ENCODE data around the gene PLCB3. TPM values are rescaled to one million over a fixed set of nuclear protein-coding genes. Genes with fewer than 3 reads are reported as not detected.

The PLCB3 gene
- total RNA-seq, 1 donor from 2014 or later, result 25.4 TPM

DNA sequence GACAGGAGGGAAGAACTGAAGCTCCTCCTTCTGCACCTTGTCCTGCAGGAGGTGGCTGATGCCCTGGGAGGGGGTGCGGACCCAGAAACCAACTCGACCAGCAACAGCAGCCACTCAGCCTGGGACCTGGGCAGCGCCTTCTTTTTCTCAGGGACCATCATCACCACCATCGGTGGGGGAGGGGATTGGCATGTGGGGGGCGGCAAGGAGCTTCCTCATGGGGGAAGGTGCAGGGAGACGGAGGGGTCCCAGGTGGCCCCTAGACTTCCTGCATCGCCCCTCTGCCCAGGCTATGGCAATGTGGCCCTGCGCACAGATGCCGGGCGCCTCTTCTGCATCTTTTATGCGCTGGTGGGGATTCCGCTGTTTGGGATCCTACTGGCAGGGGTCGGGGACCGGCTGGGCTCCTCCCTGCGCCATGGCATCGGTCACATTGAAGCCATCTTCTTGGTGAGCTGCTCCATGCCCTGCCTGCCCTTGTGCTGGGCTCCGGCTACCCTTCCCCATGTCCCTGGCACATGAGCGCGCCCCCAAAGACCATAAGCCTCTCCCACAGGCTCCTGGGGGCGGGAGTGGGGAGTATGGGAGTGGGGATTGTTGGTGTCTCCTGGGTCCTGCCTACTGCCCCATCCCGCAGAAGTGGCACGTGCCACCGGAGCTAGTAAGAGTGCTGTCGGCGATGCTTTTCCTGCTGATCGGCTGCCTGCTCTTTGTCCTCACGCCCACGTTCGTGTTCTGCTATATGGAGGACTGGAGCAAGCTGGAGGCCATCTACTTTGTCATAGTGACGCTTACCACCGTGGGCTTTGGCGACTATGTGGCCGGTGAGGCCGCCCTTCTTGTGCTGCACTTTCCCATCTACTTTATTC lies 45.7 kb downstream of the PLCB3 start:
- DNase-seq (ENCODE audit: low read depth), result no peak
- H3K4me3 ChIP-seq (ENCODE audit: low read depth, low read length), result no peak overlapping the region
- peaks cover 83% of the 10 kb centered on the region for H3K27me3 ChIP-seq (ENCODE audit: control insufficient read depth, insufficient read depth, low read length)
- no peaks in the 10 kb centered on the region for H3K36me3 ChIP-seq (ENCODE audit: control insufficient read depth, insufficient read depth, low read length)
- TF ChIP-seq, protein P1, sequence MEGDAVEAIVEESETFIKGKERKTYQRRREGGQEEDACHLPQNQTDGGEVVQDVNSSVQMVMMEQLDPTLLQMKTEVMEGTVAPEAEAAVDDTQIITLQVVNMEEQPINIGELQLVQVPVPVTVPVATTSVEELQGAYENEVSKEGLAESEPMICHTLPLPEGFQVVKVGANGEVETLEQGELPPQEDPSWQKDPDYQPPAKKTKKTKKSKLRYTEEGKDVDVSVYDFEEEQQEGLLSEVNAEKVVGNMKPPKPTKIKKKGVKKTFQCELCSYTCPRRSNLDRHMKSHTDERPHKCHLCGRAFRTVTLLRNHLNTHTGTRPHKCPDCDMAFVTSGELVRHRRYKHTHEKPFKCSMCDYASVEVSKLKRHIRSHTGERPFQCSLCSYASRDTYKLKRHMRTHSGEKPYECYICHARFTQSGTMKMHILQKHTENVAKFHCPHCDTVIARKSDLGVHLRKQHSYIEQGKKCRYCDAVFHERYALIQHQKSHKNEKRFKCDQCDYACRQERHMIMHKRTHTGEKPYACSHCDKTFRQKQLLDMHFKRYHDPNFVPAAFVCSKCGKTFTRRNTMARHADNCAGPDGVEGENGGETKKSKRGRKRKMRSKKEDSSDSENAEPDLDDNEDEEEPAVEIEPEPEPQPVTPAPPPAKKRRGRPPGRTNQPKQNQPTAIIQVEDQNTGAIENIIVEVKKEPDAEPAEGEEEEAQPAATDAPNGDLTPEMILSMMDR (IDR thresholded peaks at IDR 0.05; ENCODE audit: insufficient read depth, low read length, poor library complexity, severe bottlenecking), result no peak

DNA sequence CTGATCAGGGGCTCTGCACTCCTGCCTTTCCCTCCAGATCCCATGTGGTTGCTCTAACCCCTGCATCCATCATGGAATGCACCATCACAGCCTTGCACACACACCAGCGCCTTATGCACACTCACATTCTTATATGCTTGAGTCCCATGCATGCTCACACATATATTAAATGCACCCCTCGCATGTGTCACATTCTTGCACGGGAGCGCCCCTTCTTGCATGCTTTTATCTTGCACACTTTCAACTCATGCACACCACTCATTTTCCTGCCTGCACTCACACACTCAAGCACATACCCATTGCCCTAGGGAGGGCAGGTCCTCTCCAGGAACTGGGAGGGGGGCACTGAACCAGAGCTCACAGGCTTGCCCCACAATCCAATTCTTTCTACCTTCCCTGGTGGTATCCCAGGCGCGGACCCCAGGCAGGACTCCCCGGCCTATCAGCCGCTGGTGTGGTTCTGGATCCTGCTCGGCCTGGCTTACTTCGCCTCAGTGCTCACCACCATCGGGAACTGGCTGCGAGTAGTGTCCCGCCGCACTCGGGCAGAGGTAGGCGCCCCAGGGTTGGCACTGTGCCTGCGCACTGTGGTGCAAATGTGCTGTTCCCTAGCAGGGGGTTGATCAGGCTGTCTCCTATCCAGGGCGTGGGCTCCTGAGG lies 46.5 kb downstream of the PLCB3 start:
- TF ChIP-seq, protein P1 (IDR thresholded peaks at IDR 0.05; ENCODE audit: insufficient read depth, low read length, poor library complexity, severe bottlenecking), result no peak
- no peak overlapping the region for H3K4me3 ChIP-seq (ENCODE audit: low read depth, low read length)
- peaks cover 76% of the 10 kb centered on the region for H3K27me3 ChIP-seq (ENCODE audit: control insufficient read depth, insufficient read depth, low read length)
- no peak for DNase-seq (ENCODE audit: low read depth)
- no peaks in the 10 kb centered on the region for H3K36me3 ChIP-seq (ENCODE audit: control insufficient read depth, insufficient read depth, low read length)

DNA sequence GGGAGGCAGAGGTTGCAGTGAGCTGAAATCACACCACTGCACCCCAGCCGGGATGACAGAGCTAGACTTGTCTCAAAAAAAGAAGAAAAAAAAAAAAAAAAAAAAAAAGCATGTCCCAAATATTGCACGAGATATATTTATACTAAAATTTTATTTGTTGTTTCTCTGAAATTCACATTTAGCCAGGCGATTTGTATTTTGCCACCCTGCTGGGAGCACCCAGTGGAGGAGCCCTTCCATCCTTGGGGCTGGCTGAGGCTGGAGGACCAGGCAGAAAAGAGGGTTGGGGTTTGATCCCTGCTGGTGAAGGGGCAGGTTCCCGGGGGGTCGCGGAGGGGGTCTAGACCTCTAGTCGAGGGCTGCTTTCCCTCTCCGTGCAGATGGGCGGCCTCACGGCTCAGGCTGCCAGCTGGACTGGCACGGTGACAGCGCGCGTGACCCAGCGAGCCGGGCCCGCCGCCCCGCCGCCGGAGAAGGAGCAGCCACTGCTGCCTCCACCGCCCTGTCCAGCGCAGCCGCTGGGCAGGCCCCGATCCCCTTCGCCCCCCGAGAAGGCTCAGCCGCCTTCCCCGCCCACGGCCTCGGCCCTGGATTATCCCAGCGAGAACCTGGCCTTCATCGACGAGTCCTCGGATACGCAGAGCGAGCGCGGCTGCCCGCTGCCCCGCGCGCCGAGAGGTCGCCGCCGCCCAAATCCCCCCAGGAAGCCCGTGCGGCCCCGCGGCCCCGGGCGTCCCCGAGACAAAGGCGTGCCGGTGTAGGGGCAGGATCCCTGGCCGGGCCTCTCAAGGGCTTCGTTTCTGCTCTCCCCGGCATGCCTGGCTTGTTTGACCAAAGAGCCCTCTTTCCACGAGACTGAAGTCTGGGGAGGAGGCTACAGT lies 47.9 kb downstream of the PLCB3 start:
- TF ChIP-seq, protein P1 (IDR thresholded peaks at IDR 0.05; ENCODE audit: insufficient read depth, low read length, poor library complexity, severe bottlenecking), result no peak
- no peak for DNase-seq (ENCODE audit: low read depth)

DNA sequence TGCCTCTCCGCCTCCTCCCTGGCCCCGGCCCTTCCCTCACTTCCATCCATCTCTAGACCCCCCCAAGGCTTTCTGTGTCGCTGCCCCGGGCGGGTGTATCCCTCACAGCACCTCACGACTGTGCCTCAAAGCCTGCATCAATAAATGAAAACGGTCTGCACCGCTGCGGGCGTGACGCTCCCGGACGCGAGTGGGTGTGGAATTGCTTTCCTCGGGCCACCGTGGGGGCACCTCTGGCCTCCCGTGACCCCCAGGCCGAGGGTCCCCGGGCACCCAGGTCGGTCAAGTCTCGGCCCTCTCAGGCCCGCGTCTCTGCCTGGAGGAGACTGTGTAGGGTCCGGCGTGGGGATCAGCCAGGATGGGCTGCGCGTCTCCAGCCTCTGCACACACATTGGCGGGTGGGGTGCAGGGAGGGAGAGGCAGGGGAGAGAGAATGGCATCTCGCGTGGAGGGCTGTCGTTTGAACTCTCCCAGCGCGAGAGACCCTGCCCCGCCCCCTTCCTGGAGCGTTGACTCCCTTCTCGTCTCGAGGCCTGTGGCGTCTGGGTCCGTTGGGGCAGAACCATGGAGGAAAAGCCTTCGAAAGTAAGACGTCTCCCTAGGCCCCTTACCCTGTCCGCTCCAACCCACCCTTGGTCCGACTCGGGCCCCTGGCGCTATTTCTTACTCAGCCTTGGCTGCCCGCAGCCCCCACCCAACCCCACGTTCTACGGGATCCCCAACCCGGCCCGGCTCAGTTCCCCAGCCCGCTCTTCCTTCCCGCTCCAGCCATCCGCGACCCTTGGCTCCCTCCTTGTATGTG lies 48.7 kb downstream of the PLCB3 start, which contains the start of gene CATSPERZ:
Gene CATSPERZ, plus strand, starts transcription at position 512 of the 802 bp plus-strand sequence. Its CDS starts 53 bp downstream, at position 565.
- TF ChIP-seq, protein P1 (IDR thresholded peaks at IDR 0.05; ENCODE audit: insufficient read depth, low read length, poor library complexity, severe bottlenecking), result no peak
- Histone ChIP-seq H3K27me3 (ENCODE audit: control insufficient read depth, insufficient read depth, low read length) (peaks cover 59% of the 10 kb centered on the region), H3K4me3 (ENCODE audit: low read depth, low read length) (no peak within 1 kb of the TSS), H3K36me3 (ENCODE audit: control insufficient read depth, insufficient read depth, low read length) (no peaks in the 10 kb centered on the region)
- DNase-seq (ENCODE audit: low read depth), result no peak

More for the DNA sequence above, 47.9 kb downstream of the PLCB3 start:
- H3K4me3 ChIP-seq (ENCODE audit: low read depth, low read length), result no peak overlapping the region
- H3K36me3 ChIP-seq (ENCODE audit: control insufficient read depth, insufficient read depth, low read length), result no peaks in the 10 kb centered on the region
- peaks cover 64% of the 10 kb centered on the region for H3K27me3 ChIP-seq (ENCODE audit: control insufficient read depth, insufficient read depth, low read length)

Measured in kidney epithelial cell (primary cell).